ENCODE measurements around the gene GPATCH2. TPM values are rescaled to one million over a fixed set of nuclear protein-coding genes. Genes with fewer than 3 reads are reported as not detected.

Gene GPATCH2
- polyA plus RNA-seq, 1 of the 3 experiments (the other 2 are of a cell fraction), result 4.2 TPM

DNA sequence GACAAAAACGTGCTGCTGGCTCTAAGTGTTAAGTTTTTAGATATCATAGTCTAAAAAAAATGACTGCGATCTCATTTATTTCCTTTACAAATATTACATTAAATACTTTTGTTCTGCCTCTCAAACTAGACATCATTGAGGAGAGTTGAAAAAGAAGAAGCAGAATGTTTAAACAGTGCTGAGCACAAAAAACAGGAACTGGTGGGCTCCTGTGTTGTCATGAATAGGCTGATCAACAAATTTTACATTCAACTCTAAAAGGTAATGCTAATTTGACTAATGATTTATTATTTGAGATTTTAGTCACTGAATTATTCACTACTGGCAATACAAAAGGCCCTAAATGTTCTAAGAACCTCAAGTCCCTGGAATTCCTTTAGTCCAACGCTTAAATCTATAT lies 66.1 kb downstream of the GPATCH2 start:
- no peaks in the 10 kb centered on the region for H3K9me2 ChIP-seq
- no peak overlapping the region for H3K27ac ChIP-seq (ENCODE audit: low read depth in 2 of 2, low read length in 1 of 2)
- H3F3A ChIP-seq (replicated peaks; ENCODE audit: insufficient read depth), result peaks cover 9% of the 10 kb centered on the region
- WGBS (ENCODE audit: low lambda C conversion rate), result 93% methylated on average over 3 of the region's 3 CpGs
- POLR2A ChIA-PET, result no interaction called here
- H3K4me2 ChIP-seq, result no peak overlapping the region
- no peaks in the 10 kb centered on the region for H3K27me3 ChIP-seq (ENCODE audit: insufficient read depth)
- no peak overlapping the region for H3K4me3 ChIP-seq (ENCODE audit: low read depth in 2 of 2, low read length in 1 of 2)
- no peak for DNase-seq
- no peak overlapping the region for H3K9ac ChIP-seq
- peaks cover 5% of the 10 kb centered on the region; the same call in 1 of the 2 replicates for H3K79me2 ChIP-seq (ENCODE audit: insufficient read depth)
- H3K36me3 ChIP-seq (replicated peaks in 1 of 2; ENCODE audit: control insufficient read depth in 1 of 2, insufficient read depth in 2 of 2, low read length in 1 of 2), result peaks cover 0 to 3% of the 10 kb centered on the region in 2 experiments
- CTCF ChIA-PET, result no interaction called here
- H3K4me1 ChIP-seq (ENCODE audit: control insufficient read depth in 1 of 2, insufficient read depth in 2 of 2, low read depth in 1 of 2, low read length in 1 of 2), result peaks cover 4 to 6% of the 10 kb centered on the region in 2 experiments; a peak in 1 of 4 replicates
- no peaks in the 10 kb centered on the region for H4K20me1 ChIP-seq (ENCODE audit: insufficient read depth)
- TF ChIP-seq SMC3 (IDR thresholded peaks at IDR 0.05; ENCODE audit: low read depth, low read length) (no peak), RCOR1 (IDR thresholded peaks at IDR 0.05; ENCODE audit: low read length) (no peak), FOSL2 (IDR thresholded peaks at IDR 0.05; ENCODE audit: borderline replicate concordance, low read depth) (no peak)
- TF ChIP-seq, protein P1, sequence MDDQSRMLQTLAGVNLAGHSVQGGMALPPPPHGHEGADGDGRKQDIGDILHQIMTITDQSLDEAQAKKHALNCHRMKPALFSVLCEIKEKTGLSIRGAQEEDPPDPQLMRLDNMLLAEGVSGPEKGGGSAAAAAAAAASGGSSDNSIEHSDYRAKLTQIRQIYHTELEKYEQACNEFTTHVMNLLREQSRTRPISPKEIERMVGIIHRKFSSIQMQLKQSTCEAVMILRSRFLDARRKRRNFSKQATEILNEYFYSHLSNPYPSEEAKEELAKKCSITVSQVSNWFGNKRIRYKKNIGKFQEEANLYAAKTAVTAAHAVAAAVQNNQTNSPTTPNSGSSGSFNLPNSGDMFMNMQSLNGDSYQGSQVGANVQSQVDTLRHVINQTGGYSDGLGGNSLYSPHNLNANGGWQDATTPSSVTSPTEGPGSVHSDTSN (IDR thresholded peaks at IDR 0.05), result no peak
- H3K9me3 ChIP-seq, result no peaks in the 10 kb centered on the region
- no peak overlapping the region for H2AFZ ChIP-seq (ENCODE audit: low read depth)

DNA sequence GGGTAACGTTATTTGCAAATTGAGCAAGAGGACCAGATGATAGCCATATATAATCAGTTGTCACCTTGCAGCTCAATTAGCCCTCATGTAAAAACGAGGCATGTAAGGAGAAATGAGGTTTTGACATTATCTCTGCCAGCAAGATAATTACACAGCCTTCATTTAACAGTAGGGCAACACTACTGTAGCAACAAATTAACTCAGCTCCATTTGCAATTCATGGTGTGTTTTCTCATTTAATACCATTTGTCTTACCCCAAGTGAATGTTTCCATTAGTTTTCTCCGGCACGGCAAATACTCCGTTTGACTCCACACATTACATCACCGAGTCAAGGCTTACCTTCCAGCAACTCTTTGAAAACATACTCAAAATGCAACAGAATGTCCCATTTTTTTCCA lies 66.7 kb downstream of the GPATCH2 start:
- Histone ChIP-seq H3K27me3 (ENCODE audit: insufficient read depth) (no peaks in the 10 kb centered on the region), H2AFZ (ENCODE audit: low read depth) (no peak overlapping the region), H3F3A (replicated peaks; ENCODE audit: insufficient read depth) (peaks cover 9% of the 10 kb centered on the region), H3K36me3 (replicated peaks in 1 of 2; ENCODE audit: control insufficient read depth in 1 of 2, insufficient read depth in 2 of 2, low read length in 1 of 2) (peaks cover 0 to 3% of the 10 kb centered on the region in 2 experiments), H4K20me1 (ENCODE audit: insufficient read depth) (no peaks in the 10 kb centered on the region), H3K79me2 (ENCODE audit: insufficient read depth) (peaks cover 5% of the 10 kb centered on the region; the same call in 1 of the 2 replicates), H3K9me2 (no peaks in the 10 kb centered on the region), H3K27ac (ENCODE audit: low read depth in 2 of 2, low read length in 1 of 2) (no peak overlapping the region), H3K4me2 (no peak overlapping the region), H3K9me3 (no peaks in the 10 kb centered on the region), H3K4me3 (ENCODE audit: low read depth in 2 of 2, low read length in 1 of 2) (no peak overlapping the region), H3K9ac (no peak overlapping the region), H3K4me1 (ENCODE audit: control insufficient read depth in 1 of 2, insufficient read depth in 2 of 2, low read depth in 1 of 2, low read length in 1 of 2) (peaks cover 4 to 6% of the 10 kb centered on the region in 2 experiments; a peak in 1 of 4 replicates)
- no peak for DNase-seq
- ChIA-PET POLR2A (no interaction called here), CTCF (interaction anchor here (1.2 kb wide), 1 partner anchor 127 kb away, joined by 4 read pairs; no protein-coding TSS in a partner anchor)
- 89% methylated on average over 6 of the region's 6 CpGs for WGBS (ENCODE audit: low lambda C conversion rate)
- TF ChIP-seq, protein P2, sequence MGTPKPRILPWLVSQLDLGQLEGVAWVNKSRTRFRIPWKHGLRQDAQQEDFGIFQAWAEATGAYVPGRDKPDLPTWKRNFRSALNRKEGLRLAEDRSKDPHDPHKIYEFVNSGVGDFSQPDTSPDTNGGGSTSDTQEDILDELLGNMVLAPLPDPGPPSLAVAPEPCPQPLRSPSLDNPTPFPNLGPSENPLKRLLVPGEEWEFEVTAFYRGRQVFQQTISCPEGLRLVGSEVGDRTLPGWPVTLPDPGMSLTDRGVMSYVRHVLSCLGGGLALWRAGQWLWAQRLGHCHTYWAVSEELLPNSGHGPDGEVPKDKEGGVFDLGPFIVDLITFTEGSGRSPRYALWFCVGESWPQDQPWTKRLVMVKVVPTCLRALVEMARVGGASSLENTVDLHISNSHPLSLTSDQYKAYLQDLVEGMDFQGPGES (IDR thresholded peaks at IDR 0.05; ENCODE audit: low read depth, low read length), result no peak
- TF ChIP-seq, protein P3, sequence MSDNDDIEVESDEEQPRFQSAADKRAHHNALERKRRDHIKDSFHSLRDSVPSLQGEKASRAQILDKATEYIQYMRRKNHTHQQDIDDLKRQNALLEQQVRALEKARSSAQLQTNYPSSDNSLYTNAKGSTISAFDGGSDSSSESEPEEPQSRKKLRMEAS (IDR thresholded peaks at IDR 0.05; ENCODE audit: low read depth), result no peak
- TF ChIP-seq EZH2phosphoT487 (IDR thresholded peaks at IDR 0.05; ENCODE audit: borderline replicate concordance, low read depth), result no peak
- TF ChIP-seq ELF1 (IDR thresholded peaks at IDR 0.05), result no peak
- no peak for TF ChIP-seq EP300 (IDR thresholded peaks at IDR 0.05; ENCODE audit: borderline replicate concordance in 1 of 2, low read depth in 1 of 2, low read length in 1 of 2)
- TF ChIP-seq FOSL2 (IDR thresholded peaks at IDR 0.05; ENCODE audit: borderline replicate concordance, low read depth), result no peak
